ENCODE measurements around the gene GADD45G. TPM values are rescaled to one million over a fixed set of nuclear protein-coding genes. Genes with fewer than 3 reads are reported as not detected.

The GADD45G gene
- polyA plus RNA-seq, 1 of the 3 experiments (the other 2 are of a cell fraction): 1.3 TPM

GRCh38 chr9:89563571-89564345, 41.1 kb upstream of the GADD45G start:
- TF ChIP-seq TEAD4 (IDR thresholded peaks at IDR 0.05; ENCODE audit: borderline replicate concordance, insufficient read depth): no peak
- TF ChIP-seq JUND (IDR thresholded peaks at IDR 0.05): no peak
- TF ChIP-seq REST (IDR thresholded peaks at IDR 0.05; ENCODE audit: low read depth, low read length): no peak
- TF ChIP-seq EP300 (IDR thresholded peaks at IDR 0.05; ENCODE audit: borderline replicate concordance in 1 of 2, low read depth in 1 of 2, low read length in 1 of 2): no peak
- no peak for TF ChIP-seq TCF12 (IDR thresholded peaks at IDR 0.05)
- TF ChIP-seq ELF1 (IDR thresholded peaks at IDR 0.05): no peak
- no peak for TF ChIP-seq ZBTB33 (IDR thresholded peaks at IDR 0.05; ENCODE audit: borderline replicate concordance, low read depth)
- TF ChIP-seq SIN3A (IDR thresholded peaks at IDR 0.05; ENCODE audit: borderline replicate concordance, low read depth, low read length): no peak
- no peak for TF ChIP-seq NFIC (IDR thresholded peaks at IDR 0.05; ENCODE audit: borderline replicate concordance)
- no peak for TF ChIP-seq FOXJ3 (CRISPR knock-in tag; IDR thresholded peaks at IDR 0.05)
- no peak for TF ChIP-seq MXI1 (IDR thresholded peaks at IDR 0.05; ENCODE audit: low read depth, low read length)
- TF ChIP-seq YY1 (IDR thresholded peaks at IDR 0.05; ENCODE audit: low read depth): no peak
- no peak overlapping the region for H3K27ac ChIP-seq (ENCODE audit: low read depth in 2 of 2, low read length in 1 of 2)
- no peaks in the 10 kb centered on the region for H3K9me3 ChIP-seq
- ChIA-PET POLR2A (no interaction called here), CTCF (interaction anchor here (1.1 to 2.9 kb wide), 4 partner anchors 15 to 538 kb away, joined by 3 to 9 read pairs (median 3); no protein-coding TSS in a partner anchor)
- H3K9ac ChIP-seq: no peak overlapping the region
- H3K79me2 ChIP-seq (ENCODE audit: insufficient read depth): no peaks in the 10 kb centered on the region
- no peak overlapping the region for H2AFZ ChIP-seq (ENCODE audit: low read depth)
- 44% methylated on average over 15 of the region's 15 CpGs for WGBS (ENCODE audit: low lambda C conversion rate)
- H3K4me1 ChIP-seq (ENCODE audit: control insufficient read depth in 1 of 2, insufficient read depth in 2 of 2, low read depth in 1 of 2, low read length in 1 of 2): peaks cover 0 to 4% of the 10 kb centered on the region in 2 experiments; a peak in 1 of 4 replicates
- no peaks in the 10 kb centered on the region for H3K36me3 ChIP-seq (replicated peaks in 1 of 2; ENCODE audit: control insufficient read depth in 1 of 2, insufficient read depth in 2 of 2, low read length in 1 of 2)
- H3F3A ChIP-seq (replicated peaks; ENCODE audit: insufficient read depth): no peaks in the 10 kb centered on the region
- no peak overlapping the region for H3K4me3 ChIP-seq (ENCODE audit: low read depth in 2 of 2, low read length in 1 of 2)
- H3K9me2 ChIP-seq: no peaks in the 10 kb centered on the region
- DNase-seq: no peak
- no peaks in the 10 kb centered on the region for H3K27me3 ChIP-seq (ENCODE audit: insufficient read depth)
- no peaks in the 10 kb centered on the region for H4K20me1 ChIP-seq (ENCODE audit: insufficient read depth)
- H3K4me2 ChIP-seq: no peak overlapping the region
